GM12874 (cell line): ENCODE measurements around the gene RASA1.

Experiments
- CTCF ChIP-seq: IDR thresholded peaks from 2 replicates; pipeline ENCODE4 v1.5.1; 2011; ENCODE audit warnings: low read depth, mild to moderate bottlenecking, control low read depth, low read length, moderate library complexity; ENCODE audit not compliant: insufficient read depth

RASA1 gene

DNA sequence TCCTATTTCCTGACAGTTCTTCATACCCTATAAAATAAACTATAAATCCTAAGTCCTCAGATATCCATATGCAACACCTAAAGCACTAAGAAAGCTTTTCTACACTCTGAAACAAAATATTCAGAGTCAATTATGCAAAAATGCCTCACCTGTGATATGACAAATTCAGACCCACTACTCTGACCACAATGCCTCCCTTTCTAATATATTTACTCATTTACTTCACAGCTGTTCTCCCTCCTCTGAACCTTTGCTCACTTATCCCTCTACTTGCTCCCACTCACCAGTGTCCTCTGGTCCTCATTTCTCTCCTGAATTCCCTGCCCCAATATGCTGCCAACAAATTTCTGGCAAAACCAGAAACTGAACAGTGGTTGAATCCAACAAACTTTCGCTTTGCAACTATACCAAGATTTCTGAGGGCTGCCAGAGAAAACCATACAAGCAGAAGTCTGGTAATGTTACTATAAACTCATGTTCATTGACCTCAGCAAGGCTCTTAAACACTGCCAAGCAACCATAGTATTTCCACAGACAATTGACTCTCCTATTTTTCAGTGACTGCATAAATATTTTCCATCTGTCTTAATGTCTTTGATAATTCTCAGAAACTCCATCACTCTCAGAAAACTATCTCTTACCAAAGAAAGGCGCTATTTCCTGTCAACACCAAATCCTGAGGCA is 137.9 kb downstream of the RASA1 start:
- no peak for TF ChIP-seq CTCF

GRCh38 chr5:87408204-87408603 is 140.5 kb downstream of the RASA1 start:
- no peak for TF ChIP-seq CTCF

DNA sequence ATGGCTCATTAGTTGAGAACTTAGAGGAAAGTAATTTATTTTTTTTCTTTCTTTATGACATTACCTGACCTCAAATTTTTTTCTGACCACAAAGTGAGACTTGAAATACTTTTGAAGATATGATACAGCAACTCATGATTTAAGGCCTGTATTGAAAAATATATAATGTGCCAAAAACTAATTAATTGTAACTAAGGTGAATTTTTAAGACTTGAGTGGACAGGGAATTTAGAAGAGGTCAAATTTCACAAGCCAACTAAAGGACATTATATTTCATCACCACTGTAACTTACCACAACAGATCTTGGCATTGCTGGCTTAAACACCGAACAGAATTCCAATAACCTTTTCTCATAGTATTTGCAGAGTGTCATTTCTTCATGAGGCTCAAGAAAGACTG is 143.2 kb downstream of the RASA1 start:
- TF ChIP-seq CTCF: no peak

- TF ChIP-seq CTCF: no peak
These were observed 143.9 kb downstream of the RASA1 start for GRCh38 chr5:87411586-87411972.

DNA sequence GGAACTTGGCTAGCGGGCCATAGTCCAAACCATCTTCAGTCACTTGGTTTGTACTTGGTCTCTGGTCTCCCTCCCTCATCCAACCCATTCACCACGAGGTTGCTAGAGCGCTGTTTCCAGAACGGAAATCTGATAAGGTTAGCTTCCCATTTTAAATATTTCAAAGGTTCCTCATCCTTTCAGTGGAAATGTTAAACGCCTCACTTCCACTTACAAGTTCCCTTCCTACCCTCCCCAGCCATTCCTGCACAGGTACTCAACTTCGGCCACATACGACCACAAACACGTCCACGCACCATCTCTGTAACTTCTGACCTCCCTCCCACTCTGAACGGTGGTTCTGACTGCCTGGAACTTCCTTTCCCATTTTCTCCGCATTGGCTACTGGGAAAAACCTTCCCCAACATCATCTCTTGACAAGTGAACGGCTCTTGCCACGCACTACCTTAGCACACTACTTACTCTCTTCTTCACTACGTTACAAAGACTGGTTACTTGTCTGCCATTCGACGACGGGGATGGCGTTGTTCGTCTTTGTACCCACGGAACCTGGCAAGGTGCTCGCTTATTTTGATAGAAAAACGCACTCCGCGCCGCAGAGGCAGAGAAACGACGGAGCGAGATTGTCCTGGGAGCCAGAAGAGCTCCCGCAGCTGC is 144.4 kb downstream of the RASA1 start:
- no peak for TF ChIP-seq CTCF

DNA sequence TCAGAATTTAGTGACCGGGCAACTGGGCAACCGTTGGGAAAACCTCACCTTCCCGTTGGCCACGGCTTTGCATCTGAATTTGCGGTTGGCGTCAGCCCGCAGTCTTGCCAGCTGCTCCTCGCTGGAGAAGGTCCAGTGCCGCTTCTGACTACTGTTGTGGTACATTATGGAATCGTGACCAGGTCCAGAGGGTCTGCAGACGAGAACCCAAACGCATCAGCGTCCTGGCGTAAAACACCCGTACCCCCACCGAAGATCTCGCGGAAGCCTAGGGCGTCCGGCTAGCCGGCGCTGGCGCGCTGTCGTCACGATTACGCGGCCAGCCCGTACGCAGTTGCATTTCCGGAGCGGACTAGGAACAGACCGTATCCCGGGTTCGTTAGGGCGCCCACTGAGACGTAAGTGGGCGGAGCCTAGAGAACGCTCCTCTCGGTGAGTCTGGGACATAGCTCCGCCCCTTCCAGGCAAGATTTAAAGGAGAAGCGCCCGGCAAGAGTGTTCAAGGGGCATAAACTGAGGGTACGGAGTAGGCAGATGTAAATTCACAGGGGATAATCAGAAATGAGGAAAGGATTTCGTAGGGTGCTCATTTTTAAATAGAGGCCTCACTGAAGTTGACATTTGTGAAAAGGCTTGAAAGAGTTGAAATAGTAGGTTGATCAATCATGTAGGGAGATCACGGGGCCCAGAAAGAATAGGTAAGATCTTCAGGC is 145.1 kb downstream of the RASA1 start, which contains the start of gene CCNH:
Gene CCNH, minus strand, starts transcription at position 301 of the 713 bp plus-strand sequence. Its CDS starts 136 bp downstream, at position 165.
- TF ChIP-seq CTCF: no peak

- no peak for TF ChIP-seq CTCF
These were observed 145.6 kb downstream of the RASA1 start for GRCh38 chr5:87413343-87413645.
